VCaP (cell line): ENCODE data around the gene KCNMA1.

Source experiments
- H3K27ac ChIP-seq: fragments of 450-650 bp; 2 replicates; pipeline ENCODE4 v1.5.1; 2017
- CTCF ChIP-seq: fragments of 450-650 bp; conservative IDR thresholded peaks from 2 replicates; pipeline ENCODE4 v1.5.1; 2017; ENCODE audit warnings: mild to moderate bottlenecking, moderate library complexity

Gene KCNMA1

GRCh38 chr10:77208684-77209256, 428.8 kb downstream of the KCNMA1 start:
- no peak for TF ChIP-seq CTCF

GRCh38 chr10:77207828-77208185, 429.8 kb downstream of the KCNMA1 start:
- no peak for TF ChIP-seq CTCF

More at GRCh38 chr10:77208684-77209256, 428.8 kb downstream of the KCNMA1 start:
- no peak overlapping the region for H3K27ac ChIP-seq

GRCh38 chr10:77207182-77207827, 430.3 kb downstream of the KCNMA1 start:
- H3K27ac ChIP-seq, result no peak overlapping the region
- TF ChIP-seq CTCF, result no peak

More at GRCh38 chr10:77207828-77208185, 429.8 kb downstream of the KCNMA1 start:
- no peak overlapping the region for H3K27ac ChIP-seq

- H3K27ac ChIP-seq, result no peak overlapping the region
- TF ChIP-seq CTCF, result no peak
Measured at GRCh38 chr10:77205135-77205534, 432.5 kb downstream of the KCNMA1 start.

GRCh38 chr10:77204171-77204570, 433.4 kb downstream of the KCNMA1 start:
- H3K27ac ChIP-seq, result no peak overlapping the region
- TF ChIP-seq CTCF, result no peak

- H3K27ac ChIP-seq, result peak overlapping the region; percentile 69
- no peak for TF ChIP-seq CTCF
Measured at GRCh38 chr10:77202857-77203256, 434.8 kb downstream of the KCNMA1 start.

GRCh38 chr10:77201135-77202106, 436.2 kb downstream of the KCNMA1 start:
- H3K27ac ChIP-seq, result peak overlapping the region; percentile 69
- no peak for TF ChIP-seq CTCF
